NCI-H2107 treated with DMSO at 0.1 percent for 48 hours (cell line): ENCODE measurements around the gene NDUFS8.
"Not testable (repeated sequence)": the region's sequence is repeated elsewhere in the genome, so short reads cannot be mapped to it uniquely, and the experiment has no call there.

Experiments used
- DNase-seq: peaks from one replicate; lab custom pipeline; 2025; ENCODE audit not compliant: unreplicated experiment; lab: John Stamatoyannopoulos, UW

Gene NDUFS8

DNA sequence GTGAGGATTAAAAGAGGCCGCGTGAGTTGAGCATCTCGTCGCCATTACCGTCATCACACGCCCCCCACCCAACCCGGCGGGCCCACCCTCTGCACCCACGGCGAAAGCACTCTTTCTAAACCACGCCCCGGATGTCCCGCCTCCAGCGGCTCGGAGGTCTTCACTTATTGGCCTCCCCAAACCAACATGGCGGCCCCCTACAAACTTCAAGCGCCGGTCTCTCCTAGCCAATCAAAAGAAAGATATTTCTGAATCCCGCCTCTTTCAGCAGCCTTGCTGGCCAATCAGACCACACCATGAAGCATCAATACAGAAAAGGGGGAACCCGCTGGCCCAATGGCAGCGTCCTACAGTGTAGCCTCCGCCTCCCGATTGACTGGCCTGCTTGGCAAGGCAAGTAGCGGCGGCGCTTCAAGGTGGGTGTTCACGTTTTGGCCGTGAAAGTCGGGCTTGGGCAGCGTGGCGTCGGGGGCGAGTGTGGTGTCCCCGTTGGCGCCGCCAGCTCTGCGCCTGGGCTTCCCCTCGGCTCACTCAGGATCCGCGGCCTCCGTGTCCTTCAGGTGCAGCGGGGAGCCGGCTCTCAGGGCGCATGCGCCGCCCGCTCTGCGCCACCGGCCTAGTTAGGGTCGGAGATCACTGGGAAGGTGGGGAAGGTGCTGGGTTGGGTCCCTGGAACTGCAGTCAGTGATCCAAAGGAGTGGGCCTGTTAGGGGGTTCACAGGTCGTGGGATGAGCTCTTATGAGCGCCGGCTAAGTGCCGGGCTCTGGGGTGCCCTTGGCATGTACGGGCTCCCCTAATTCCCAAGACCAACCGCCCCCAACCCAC, at the start of gene NDUFS8:
Gene NDUFS8 (plus strand): TSS at position 364 of the 826 bp plus-strand sequence. CDS start 1,471 bp downstream, outside the sequence.
- peak; percentile 99 for DNase-seq

DNA sequence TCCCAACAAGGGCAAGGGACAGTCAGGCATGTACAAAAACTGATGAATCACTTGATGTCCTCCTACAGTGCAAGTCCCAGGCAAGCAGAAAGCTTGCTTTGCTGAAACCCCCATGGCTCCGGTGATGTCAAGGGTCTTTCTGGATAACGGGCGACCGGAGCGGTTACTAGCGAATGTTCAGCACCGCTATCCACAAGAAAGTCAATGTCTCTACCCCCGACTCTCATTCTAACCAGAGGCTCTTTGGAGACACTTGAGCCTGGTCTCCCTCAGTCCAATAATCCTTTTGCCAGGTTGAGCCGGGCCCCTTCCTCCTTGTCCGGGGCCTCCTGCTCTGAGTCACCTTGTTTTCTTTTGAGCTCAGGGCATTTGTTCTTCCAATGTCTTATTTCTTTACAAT, 49.3 kb upstream of the NDUFS8 start:
- not testable (repeated sequence) for DNase-seq

DNA sequence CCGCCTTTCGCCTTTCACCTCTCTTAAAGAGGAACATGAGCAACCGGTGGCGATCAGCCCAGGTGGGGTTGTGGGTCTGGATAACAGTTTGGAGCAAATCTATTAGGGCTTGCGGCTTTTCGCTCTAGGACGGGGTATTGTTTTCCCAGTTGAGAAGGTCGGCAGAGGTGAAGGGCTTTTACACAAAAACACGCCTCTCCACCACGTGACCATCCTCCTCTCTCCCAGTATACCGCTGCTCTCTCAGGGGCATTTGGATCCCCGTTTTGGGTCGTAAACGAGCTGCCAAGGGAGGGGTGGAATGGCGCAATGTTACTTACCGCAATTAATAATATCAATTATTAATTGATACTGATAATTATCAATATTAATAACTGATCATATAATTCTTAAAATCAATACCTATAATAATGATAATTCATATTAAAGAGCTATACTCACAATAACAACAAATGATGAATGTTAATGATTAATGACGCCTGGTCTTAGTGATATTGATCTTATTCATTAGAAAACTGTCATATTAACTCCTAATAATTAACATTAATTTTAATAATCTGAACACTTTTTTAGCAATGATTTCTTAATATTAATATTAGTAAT, 48.1 kb upstream of the NDUFS8 start:
- DNase-seq = not testable (repeated sequence)

DNA sequence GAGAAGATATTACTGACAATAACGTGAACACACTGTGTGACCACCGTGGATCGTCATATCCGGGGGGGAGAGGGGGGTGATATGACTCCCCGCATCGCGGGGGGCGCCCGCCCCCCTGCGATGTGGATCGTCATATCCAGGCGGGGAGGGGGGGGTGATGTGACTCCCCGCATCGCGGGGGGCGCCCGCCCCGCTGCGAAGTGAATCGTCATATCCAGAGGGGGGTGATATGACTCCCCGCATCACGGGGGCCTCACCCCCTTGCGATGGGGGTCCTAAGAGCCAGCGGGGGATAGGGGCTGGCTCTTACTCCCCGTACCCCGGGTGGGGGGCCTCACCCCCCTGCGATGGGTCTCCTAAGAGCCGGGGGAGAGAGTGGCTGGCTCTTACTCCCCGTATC, 46.5 kb upstream of the NDUFS8 start:
- DNase-seq = no peak

DNA sequence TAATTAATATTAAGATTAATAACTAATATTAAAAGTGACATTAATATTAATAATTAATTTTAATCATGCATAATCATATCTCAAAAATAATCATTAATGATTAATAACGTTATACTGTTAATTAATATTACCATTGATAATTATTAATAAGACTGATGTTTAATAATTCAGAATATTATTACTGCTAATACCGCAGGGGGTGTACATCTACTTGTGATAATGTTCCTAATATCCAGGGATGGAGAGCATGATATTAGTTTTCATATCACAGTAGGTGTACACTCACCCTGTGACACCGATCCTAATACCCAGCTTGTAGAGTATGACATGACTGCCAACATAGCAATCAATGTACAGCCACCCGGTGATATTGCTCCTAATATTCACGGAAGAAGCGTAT, 45.2 kb upstream of the NDUFS8 start:
- DNase-seq = not testable (repeated sequence)

DNA sequence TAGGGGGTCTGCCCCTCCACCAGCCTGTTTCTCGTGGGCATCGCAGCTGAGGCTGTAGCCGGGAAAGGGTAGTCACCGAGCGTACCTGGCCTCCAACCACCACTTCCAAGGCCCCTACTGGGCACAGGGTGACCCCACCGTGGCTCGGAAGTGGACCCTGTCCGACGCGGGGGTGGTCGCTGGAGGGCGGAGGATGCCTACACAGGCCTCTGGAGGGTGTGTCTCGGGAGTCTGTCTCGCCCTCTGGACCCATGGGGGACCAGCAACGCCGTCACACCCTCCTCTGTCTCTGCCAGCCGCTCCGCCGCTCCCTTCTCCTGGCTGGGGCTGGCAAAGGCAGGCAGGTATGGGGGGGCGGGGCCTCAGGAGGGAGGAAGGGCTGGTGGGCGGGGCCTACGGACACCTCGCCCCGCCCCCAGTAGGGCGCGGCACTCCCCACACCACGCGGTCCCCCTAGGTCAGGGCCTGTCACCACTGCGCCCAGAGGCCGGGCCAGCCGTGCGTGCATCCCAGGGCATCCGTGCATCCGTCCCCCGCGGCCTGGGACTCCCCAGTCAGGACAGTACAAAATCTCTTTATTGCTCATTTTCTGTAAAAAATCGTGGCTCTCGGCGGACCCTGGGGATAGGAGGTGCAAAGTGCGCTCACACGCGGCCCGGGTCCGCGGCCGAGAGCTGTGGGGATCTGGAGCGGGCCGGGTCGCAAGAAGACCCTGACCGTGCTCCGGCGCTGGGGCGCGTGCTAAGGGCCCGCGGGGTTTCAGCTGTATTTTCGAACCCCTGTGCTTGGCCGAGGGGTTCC, 39.7 kb upstream of the NDUFS8 start:
- DNase-seq = not testable (repeated sequence)

DNA sequence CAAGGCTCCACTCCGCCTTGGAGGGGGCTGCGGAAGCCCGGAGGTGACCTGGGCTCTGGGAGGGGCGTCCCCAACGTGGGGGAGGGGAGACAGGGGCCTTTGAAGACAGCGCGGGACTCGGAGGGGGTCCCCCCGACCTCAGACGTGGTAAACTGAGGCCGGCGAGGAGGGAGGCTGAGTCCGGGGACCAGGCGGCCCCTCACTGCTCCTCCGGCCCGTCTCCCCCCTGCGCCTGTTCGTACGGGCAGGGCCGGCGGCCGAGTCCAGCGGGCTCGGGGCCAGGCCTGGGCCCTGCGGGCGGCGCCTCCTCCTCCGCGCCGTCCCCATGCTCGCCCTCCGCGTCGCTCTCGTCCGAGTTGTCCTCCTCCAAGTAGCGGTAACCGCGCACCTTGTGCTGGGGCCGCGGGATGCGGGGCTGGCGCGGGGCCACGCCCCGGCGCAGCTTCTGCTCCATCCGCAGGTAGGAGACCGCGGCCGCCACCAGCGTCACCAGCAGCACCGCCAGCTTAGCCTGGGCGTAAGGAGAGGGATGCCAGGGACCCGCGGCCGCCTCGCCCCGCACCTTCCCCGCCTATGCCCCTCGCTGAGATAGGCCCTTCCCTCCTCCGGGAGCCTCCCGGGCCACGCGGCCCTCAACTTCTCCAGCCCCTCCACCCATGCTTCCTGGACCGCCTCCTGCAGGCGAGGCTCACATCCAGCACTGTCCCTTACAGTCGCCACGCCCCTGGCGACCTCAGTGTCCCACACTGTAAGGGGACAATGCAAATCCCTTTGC, 38.9 kb upstream of the NDUFS8 start:
- DNase-seq = not testable (repeated sequence)

DNA sequence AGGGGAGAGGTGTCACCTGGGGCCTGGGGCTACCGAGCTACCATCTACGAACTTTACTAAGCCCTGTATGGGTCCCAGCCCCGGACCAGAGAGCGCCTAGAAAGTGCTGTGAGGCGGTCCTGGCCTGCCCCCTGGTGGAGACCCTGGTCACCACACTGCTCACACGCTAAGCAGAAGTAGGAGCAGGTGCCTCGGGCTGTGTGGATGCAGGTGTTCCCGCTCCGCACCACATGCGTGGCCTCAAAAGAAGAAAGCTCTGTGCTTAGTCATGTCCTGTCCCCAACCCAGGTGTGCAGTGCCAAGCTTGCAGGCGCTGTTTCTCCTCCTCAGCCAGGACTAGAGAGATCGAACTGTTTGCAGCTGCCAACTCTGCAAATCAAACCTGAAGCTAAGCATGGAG, 36.7 kb upstream of the NDUFS8 start:
- DNase-seq = not testable (repeated sequence)

DNA sequence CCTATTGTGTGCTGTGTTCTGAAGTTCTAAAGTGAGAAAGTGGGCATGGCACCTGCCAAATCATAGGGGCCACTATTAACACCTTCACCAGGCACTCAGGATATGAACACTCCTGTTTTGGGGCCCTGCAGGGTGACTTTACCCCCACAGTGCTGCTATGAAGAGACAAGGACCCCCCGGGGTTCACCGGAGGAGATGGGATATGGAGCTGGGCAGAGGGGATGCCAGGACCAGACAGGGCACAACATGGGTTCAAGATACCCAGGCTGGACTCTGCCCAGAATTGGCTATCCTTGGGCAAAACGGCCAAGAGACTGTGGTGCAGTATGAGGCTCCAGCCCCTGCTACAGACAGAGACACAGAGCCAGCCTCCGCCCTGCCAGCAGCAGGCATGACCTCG, 36.1 kb upstream of the NDUFS8 start:
- DNase-seq = not testable (repeated sequence)

DNA sequence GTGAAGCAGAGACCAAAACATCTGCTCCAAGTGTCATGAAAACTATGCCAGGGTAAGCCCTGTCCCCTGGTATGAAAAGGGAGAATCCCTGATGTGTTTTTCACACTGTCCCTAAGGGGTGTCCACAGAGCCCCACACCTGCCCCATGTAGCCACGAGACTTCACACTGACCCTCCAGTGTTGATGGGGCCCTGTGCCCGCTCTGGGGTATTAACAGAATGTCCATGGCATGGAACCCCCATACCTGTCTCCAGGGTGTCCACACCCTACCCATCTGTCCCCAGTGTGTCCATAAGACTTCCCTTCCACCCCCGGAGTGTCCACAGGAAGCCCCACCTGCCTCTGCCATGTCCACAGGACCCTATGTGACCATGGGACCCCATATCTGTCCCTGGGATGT, 35.4 kb upstream of the NDUFS8 start:
- not testable (repeated sequence) for DNase-seq

DNA sequence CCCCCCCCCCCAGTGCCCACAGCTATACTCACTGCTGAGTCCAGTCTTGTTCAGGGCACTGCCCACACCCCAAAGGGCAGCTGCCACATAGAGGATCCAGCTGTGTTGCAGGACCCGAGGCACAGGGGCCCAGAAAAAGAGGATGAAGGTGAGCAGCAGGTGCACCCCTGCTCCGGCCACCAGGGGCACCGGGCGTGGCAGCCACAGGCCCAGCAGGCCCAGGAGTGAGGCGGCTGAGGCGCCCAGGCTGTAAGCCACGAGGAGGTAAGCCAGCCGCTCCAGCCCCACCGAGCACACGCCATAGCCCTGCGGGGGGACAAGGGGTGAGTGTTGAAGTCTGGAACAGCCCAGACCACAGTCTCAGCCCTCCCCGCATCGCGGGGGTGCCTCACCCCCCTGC, 34.9 kb upstream of the NDUFS8 start:
- not testable (repeated sequence) for DNase-seq

DNA sequence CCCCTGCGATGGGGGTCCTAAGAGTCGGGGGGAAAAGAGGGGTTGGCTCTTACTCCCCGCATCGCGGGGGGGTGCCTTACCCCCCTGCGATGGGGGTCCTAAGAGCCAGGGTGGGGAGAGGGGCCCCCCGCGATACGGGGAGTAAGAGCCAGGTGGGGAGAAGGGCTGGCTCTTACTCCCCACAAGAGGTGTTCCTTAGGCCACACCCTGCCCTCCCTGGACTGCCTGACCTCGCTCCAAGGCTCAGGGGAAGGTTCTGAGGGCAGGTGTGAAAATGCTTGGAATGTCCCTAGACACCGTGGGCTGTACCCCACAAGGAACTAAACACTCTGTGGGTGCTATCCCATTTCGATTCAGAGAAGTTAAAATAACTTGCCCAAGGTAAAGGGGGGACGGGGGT, 34.4 kb upstream of the NDUFS8 start:
- DNase-seq = no peak

DNA sequence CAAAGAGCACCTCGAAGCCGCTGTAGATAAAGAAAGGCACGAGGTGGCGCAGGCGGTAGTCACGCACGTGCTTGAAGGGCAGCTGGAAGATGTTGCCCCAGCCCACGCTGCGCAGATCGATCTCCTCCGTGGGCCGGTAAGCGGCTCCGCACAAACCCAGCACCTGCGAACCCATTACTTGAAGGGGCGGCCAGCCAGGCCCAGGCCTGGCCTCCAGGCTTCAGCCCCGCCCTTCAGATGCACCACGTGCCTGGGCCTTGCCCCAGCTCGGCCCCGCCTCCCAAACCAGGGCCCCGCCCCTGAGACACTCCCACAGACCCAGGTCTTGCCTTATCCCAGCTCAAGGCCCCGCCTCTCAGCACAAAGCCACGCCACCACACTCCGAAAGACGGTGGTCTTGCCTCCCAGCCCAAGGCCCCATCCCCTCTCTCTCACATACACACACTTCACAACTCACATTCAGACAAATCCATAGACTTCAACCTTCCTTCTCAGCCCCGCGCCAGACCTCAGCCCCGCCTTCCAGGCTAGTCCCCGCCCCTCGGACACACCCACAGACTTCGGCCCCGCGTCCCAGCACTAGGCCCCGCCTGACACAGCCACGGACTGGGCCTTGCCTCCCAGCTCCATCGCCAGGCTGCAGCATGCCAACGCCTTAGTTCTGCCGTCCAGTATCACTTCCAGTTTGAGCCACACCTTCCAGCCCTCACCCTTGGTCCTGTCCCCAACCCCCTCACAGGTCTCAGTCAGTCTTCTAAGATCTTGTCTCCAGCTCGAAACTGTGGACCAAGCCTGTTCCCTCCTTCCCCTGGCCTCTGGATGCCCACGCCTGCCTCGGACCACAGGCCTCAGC, 33.6 kb upstream of the NDUFS8 start:
- DNase-seq = no peak

DNA sequence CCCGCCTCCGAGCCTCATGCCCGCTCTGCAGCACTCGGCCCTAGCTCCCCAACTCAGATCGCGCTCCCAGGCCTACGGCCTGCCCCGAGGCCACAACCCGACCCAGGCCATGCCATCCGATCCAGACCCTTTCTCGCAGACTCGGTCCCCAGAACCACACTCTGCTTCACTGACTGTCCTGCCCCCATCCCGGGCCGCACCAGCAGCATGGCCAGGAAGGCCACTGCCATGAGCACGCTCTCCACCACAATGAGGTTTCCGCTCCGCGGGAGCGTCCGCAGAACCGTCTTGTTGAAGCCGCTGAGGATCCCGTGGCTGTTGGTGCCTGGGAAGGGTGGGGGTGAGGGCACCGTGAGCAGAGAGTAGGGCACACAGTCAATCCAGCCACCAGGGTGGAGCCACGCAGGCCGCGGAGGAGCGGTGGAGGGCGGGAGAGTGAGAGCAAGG, 33.0 kb upstream of the NDUFS8 start:
- no peak for DNase-seq

DNA sequence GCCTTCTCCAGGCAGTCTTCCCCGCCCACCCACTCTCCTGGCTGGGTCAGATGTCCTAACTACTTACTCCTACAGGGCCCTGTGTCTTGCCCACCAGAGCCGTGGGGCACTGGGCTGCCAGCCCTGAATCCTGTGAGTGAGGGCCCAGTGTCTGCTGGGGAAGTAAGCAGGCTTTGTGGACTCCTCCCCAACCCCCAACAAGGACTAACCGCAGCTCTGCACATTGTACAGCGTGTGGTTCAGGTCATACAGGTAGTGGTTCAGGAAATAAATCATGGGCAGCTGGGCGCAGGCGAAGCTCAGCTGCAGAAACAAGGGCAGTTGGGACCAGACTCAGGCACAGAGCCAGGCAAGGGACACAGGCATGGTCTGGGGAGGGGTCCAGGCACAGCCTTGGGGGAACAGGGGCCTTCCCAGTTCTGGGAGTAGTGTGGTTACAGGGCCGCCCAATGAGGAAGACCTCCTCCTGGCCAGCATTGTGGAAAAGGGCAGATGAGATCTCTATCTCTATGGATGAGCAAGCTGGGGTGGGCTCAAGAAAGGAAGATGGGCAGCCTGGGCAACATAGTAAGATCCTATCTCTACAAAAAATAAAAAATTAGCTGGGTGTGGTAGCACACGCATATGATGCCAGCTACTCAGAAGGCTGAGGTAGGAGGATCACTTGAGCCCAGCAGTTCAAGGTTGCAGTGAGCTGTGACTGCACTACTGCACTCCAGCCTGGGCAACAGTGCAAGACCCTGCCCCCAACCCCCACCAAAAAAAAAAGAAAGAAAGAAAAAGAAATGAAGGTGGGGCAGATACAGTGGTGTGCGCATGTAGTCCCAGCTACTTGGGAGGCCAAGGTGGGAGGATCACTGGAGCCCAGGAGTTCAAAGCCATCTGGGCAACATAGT, 32.1 kb upstream of the NDUFS8 start:
- DNase-seq = no peak

DNA sequence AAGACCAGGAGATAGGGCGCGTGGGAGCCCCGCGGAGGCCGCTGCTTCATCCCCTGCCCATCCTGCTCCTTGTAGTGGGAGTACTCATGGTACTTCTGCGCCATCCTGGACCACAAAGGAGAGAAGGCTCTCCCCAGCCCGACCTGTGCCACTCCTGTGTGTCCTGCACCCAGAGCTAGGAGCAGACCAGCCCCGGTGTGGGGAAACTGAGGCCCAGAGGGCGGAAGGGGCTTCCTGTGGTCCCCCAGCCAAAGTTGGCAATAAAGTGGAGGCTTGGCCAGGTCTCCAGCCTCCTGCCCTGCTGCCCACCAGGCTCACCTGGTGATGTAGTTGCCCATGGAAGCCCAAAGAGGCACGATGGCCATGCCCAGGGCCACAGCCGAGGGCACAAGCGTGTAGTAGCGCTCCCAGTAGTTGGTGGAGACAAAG, 31.3 kb upstream of the NDUFS8 start:
- no peak for DNase-seq

DNA sequence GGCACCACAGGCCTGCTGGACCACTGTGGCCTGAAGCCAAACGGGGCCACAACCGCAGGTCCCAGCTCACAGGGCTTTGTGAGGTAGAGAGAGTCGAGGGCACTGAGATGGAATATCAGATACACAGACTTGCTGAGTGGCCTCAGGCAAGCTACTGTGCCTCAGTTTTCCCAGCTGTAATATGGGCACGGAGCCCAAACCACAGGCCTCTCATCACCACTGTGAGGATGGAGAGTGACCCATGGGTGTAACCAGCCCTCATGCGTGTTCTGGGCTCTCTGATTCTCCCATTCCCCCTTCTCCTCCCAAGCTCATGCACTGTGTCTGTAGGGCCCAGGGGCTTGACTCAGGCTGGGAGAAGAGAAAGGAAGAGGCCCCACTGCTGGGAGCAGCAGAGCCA, 30.8 kb upstream of the NDUFS8 start:
- DNase-seq = no peak

DNA sequence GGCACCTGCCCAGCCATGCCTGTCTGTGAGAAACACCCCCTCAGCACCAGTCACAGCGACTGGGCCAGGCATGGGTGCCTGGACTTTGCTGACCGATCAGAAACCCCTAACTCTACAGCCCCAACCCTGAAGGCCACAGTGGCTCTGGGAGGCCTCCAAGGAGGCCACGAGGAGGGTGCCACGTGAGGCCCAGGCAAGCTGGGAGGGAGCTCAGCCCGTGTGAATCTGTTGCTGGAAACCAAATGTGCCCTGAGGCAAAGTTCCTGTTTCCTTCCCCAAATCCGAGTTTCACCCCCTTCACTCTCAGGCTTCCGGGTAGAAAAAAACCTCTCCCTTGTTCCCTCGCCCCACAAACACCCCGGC, 27.9 kb upstream of the NDUFS8 start:
- no peak for DNase-seq
